Subcutaneous adipose tissue (tissue), 4 donors: Measurements from ENCODE around the gene LRAT. TPM values are rescaled to one million over a fixed set of nuclear protein-coding genes. Genes with fewer than 3 reads are reported as not detected.

Experiments
- small RNA-seq: library from RNA; depleted of rRNA; stranded (forward); fragments of <200 nt; gene quantifications from one replicate; pipeline ENCODE3, GENCODE V24; 2016
- total RNA-seq, 4 donors: library from RNA; depleted of rRNA; stranded (reverse); fragments of >200 nt; gene quantifications; one replicate each; pipeline ENCODE4 v1.1.0, GENCODE V29; 2016
- TF ChIP-seq, protein P1 (sequence below): fragments of 450-650 bp; IDR thresholded peaks from one replicate; pipeline ENCODE4 v1.5.1; 2016; ENCODE audit warnings: low read depth, mild to moderate bottlenecking, control low read depth, antibody characterized with exemption, moderate library complexity

Gene LRAT
- total RNA-seq, 4 donors from 2014 or later, result not detected

DNA sequence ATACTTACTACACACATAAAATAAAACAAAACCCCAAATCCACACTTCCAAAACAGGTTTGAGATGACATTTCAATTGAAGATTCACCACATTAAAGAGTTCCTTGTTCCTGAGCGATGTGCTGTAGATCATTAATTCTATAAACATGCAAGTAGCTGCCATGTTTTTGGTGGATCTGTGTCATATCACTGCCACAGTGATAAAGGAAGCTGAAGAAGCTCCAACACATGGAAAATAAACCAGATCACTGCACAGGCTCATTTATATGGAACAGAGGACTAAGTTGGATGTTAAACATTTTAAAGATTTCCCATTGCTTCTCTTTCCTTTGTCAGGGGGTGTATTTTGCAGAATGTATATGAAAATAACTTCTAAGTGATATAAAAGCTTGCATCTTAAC lies 34.5 kb downstream of the LRAT start:
- TF ChIP-seq, protein P1, sequence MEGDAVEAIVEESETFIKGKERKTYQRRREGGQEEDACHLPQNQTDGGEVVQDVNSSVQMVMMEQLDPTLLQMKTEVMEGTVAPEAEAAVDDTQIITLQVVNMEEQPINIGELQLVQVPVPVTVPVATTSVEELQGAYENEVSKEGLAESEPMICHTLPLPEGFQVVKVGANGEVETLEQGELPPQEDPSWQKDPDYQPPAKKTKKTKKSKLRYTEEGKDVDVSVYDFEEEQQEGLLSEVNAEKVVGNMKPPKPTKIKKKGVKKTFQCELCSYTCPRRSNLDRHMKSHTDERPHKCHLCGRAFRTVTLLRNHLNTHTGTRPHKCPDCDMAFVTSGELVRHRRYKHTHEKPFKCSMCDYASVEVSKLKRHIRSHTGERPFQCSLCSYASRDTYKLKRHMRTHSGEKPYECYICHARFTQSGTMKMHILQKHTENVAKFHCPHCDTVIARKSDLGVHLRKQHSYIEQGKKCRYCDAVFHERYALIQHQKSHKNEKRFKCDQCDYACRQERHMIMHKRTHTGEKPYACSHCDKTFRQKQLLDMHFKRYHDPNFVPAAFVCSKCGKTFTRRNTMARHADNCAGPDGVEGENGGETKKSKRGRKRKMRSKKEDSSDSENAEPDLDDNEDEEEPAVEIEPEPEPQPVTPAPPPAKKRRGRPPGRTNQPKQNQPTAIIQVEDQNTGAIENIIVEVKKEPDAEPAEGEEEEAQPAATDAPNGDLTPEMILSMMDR, result no peak

DNA sequence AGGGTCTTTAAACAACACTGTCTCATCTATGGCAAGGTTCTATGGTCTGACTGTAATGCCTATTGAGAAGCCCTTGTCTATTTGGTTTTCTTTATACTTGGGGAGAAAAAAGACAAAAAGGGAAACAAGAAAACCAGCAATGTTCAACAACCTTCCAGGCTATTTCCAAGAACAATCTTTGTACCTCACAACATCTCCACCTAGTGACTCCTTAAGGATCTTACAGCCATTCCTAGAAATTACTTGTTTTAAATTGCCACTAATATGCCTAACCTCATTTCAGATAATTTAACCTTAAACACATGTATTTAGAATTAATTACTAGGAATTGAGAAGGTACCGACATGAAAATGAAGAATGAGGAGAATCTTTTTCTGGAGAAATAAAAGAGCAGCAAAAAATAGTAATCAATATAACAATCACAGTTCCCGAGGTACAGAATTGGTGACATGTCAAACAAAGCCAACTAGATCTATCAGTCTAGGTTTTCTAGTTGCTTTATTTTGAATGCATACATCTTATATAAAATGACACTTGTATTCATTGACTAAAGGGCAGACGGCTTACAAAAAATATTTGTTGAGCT lies 35.7 kb downstream of the LRAT start:
- TF ChIP-seq, protein P1, result no peak

DNA sequence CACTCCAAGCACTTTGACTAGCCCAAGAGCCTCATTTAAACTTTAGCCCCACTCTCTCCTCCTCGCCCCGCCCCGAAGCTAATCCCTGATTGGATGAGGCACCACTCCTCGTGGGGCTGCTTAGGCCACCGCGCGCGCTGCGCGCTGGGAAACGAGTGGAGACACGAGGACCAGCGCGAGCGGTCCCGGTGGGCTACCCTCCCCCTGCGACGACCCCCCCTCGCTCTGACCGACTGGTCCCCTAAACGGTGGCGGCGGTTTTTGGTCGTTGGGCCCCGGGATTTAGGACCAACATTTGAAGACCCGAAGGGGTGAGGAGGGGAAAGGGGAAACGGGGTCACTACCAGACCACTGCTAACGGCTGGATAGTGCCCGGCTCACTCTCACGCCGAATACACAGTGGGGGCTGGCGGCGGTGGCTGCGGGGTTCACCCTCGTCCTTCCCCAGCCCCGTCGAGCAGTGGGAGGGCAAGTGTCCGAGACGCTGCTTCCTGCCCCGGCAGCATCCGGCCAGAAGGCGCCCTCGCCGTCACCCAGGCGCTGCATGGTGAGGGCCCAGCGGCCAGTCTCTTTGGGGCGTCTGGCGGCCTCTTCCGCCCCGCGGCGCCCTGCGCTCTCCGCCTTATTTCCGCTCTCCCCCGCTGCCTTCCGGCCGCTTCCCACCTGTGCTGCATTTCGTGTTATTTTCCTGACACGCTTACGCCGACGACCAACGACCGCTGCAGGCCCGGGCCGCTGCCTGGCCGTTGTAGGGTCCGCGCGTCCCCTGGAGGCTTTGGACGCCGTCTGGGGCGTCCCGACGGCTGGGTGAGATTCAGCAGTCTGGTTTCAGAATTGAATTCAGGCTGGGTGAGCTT lies 37.6 kb downstream of the LRAT start, which contains the start of gene RBM46:
TSS of gene RBM46 (plus strand) at position 147 of the 857 bp plus-strand sequence. CDS start 15,481 bp downstream, outside the sequence.
- TF ChIP-seq, protein P1, result no peak

DNA sequence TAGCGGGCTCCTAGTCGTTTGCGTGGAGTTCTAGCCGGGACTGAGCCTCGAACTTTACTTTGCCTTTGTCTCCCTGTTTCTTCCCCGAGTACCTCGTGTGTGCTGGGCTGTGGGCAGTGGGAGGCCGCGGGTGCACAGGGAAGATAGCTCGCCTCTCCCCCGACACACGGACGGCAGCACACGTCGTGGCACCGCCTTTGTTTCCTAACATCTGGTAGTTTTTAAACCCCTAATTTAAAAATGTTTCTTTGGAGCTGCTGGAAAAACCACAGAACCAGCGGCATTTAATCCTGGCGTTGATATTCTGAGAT lies 38.1 kb downstream of the LRAT start:
- TF ChIP-seq, protein P1, result no peak

Small RNA genes lying within 50 kb of the gene (small RNA-seq; reads per million reads assigned to genes)
- gene NDUFB2P1 (not detected), gene RNU2-44P (not detected), gene RNU2-66P (not detected)

Other genes starting within 250 kb of the LRAT start
- 10 to 100 TPM; 29.8 to 66.8 (median 47.6) TPM for gene PLRG1, start 193.6 kb upstream of the LRAT start, total RNA-seq
- not detected for gene FGB, start 181.0 kb upstream of the LRAT start, total RNA-seq
- gene FGA, start 153.3 kb upstream of the LRAT start, total RNA-seq, result not detected
- gene FGG, start 131.3 kb upstream of the LRAT start, total RNA-seq, result not detected
- not detected for gene RBM46, start 37.3 kb downstream of the LRAT start, total RNA-seq